NOMO-1 treated with DMSO at 0.1 percent for 48 hours (cell line): ENCODE results near the gene DMKN.

Experiments used
- DNase-seq: peaks from one replicate; lab custom pipeline; 2025; ENCODE audit not compliant: unreplicated experiment; lab: John Stamatoyannopoulos, UW

DMKN gene

GRCh38 chr19:35513628-35514281 lies at the start of gene DMKN:
DMKN (minus strand) TSS chr19:35513649; CDS start chr19:35513475, 174 bp downstream.
- DNase-seq = no peak

GRCh38 chr19:35562776-35563175 lies 49.3 kb upstream of the DMKN start:
- DNase-seq = no peak

GRCh38 chr19:35562336-35562735 lies 48.9 kb upstream of the DMKN start:
- DNase-seq = no peak

GRCh38 chr19:35561436-35561835 lies 48.0 kb upstream of the DMKN start:
- no peak for DNase-seq

- no peak for DNase-seq
Observed at GRCh38 chr19:35560677-35561076, 47.2 kb upstream of the DMKN start.

- DNase-seq = no peak
Observed at GRCh38 chr19:35560271-35560670, 46.8 kb upstream of the DMKN start.

GRCh38 chr19:35559781-35560180 lies 46.3 kb upstream of the DMKN start:
- no peak for DNase-seq

GRCh38 chr19:35559281-35559659 lies 45.8 kb upstream of the DMKN start:
- DNase-seq = no peak

- DNase-seq = no peak
Observed at GRCh38 chr19:35558400-35559280, 45.2 kb upstream of the DMKN start.

GRCh38 chr19:35557539-35558399 lies 44.3 kb upstream of the DMKN start:
- DNase-seq = no peak

- DNase-seq = no peak
Observed at GRCh38 chr19:35556846-35557538, 43.5 kb upstream of the DMKN start.

- no peak for DNase-seq
Observed at GRCh38 chr19:35556025-35556590, 42.7 kb upstream of the DMKN start.

GRCh38 chr19:35555301-35556005 lies 42.0 kb upstream of the DMKN start:
- DNase-seq = no peak

GRCh38 chr19:35554076-35554475 lies 40.6 kb upstream of the DMKN start:
- DNase-seq = no peak

- DNase-seq = no peak
Observed at GRCh38 chr19:35553385-35554000, 40.0 kb upstream of the DMKN start.

GRCh38 chr19:35552534-35553384 lies 39.3 kb upstream of the DMKN start:
- no peak for DNase-seq

- DNase-seq = no peak
Observed at GRCh38 chr19:35551091-35551810, 37.8 kb upstream of the DMKN start.
